SU-DHL-6 (cell line): ENCODE data around the gene RBFA.

ENCODE experiments used
- H2AFZ ChIP-seq: fragments of 200-600 bp; sonication (generic); 2 replicates; pipeline ENCODE4 v1.6.1; 2014; ENCODE audit warnings: low read depth, mild to moderate bottlenecking, moderate library complexity, mixed read lengths, antibody characterized with exemption, low read length; ENCODE audit not compliant: severe bottlenecking
- H3F3A ChIP-seq: fragments of 200-600 bp; shearing (Covaris generic); 2 replicates; pipeline ENCODE4 v1.6.0; 2016; ENCODE audit warnings: antibody characterized with exemption, mild to moderate bottlenecking; ENCODE audit not compliant: insufficient read depth
- H3K27ac ChIP-seq: fragments of 200-600 bp; sonication (generic); 2 replicates; pipeline ENCODE4 v1.5.1; 2016; ENCODE audit warnings: low read depth, mild to moderate bottlenecking, low read length, moderate library complexity, mixed read lengths
- H3K27me3 ChIP-seq: fragments of 200-600 bp; sonication (generic), shearing (Covaris generic); 2 replicates; pipeline ENCODE4 v1.6.0; 2014; ENCODE audit warnings: mild to moderate bottlenecking, low read length
- H3K36me3 ChIP-seq: fragments of 200-600 bp; sonication (generic); 2 replicates; pipeline ENCODE4 v1.6.1; 2014; ENCODE audit warnings: mild to moderate bottlenecking, low read length, mixed read lengths
- H3K4me2 ChIP-seq: fragments of 300-600, 200-600 bp; shearing (Covaris generic), sonication (generic); 2 replicates; pipeline ENCODE4 v1.6.0; 2014; ENCODE audit warnings: low read length, low read depth, mild to moderate bottlenecking; ENCODE audit not compliant: poor library complexity, severe bottlenecking
- H3K4me3 ChIP-seq: fragments of 200-600 bp; sonication (generic); 2 replicates; pipeline ENCODE4 v1.5.1; 2014; ENCODE audit warnings: antibody characterized with exemption, low read length, mild to moderate bottlenecking, mixed read lengths; ENCODE audit not compliant: insufficient read depth, poor library complexity, severe bottlenecking
- H3K79me2 ChIP-seq: fragments of 200-600 bp; sonication (generic); 2 replicates; pipeline ENCODE4 v1.6.1; 2014; ENCODE audit warnings: mild to moderate bottlenecking, low read length, moderate library complexity; ENCODE audit not compliant: insufficient read depth
- H3K9ac ChIP-seq: fragments of 200-600 bp; sonication (generic); 2 replicates; pipeline ENCODE4 v1.7.0; 2014; ENCODE audit warnings: mild to moderate bottlenecking, low read length
- H3K9me2 ChIP-seq: fragments of 200-600 bp; sonication (generic); replicated peaks from 2 replicates; pipeline ENCODE4 v1.6.1; 2014; ENCODE audit warnings: low read length; ENCODE audit not compliant: insufficient read depth
- H3K9me3 ChIP-seq: fragments of 200-600 bp; sonication (generic); 2 replicates; pipeline ENCODE4 v1.6.1; 2014; ENCODE audit warnings: low read length, mixed read lengths; ENCODE audit not compliant: insufficient read depth
- H4K20me1 ChIP-seq: fragments of 200-600 bp; sonication (generic); 2 replicates; pipeline ENCODE4 v1.6.1; 2014; ENCODE audit warnings: low read depth, mild to moderate bottlenecking, antibody characterized with exemption, low read length, moderate library complexity, mixed read lengths
- EZH2phosphoT487 ChIP-seq: fragments of 200-600 bp; sonication (generic), shearing (Covaris generic); conservative IDR thresholded peaks from 2 replicates; pipeline ENCODE4 v1.6.1; 2018; ENCODE audit warnings: mild to moderate bottlenecking, antibody characterized with exemption, low read length, moderate library complexity, mixed read lengths
- TF ChIP-seq, protein P1 (sequence below): fragments of 200-600 bp; sonication (generic); IDR thresholded peaks from one replicate; pipeline ENCODE4 v1.5.1; 2017; ENCODE audit warnings: antibody characterized with exemption, mild to moderate bottlenecking, low read length, moderate library complexity; ENCODE audit not compliant: insufficient read depth, poor library complexity, severe bottlenecking

RBFA gene, protein sequence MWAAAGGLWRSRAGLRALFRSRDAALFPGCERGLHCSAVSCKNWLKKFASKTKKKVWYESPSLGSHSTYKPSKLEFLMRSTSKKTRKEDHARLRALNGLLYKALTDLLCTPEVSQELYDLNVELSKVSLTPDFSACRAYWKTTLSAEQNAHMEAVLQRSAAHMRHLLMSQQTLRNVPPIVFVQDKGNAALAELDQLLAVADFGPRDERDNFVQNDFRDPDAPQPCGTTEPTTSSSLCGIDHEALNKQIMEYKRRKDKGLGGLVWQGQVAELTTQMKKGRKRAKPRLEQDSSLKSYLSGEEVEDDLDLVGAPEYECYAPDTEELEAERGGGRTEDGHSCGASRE

GRCh38 chr18:80034068-80034851 lies at the start of gene RBFA:
RBFA (plus strand) TSS chr18:80034434; CDS start chr18:80034496, 62 bp downstream.
- Histone ChIP-seq H3K27me3 (no peaks in the 10 kb centered on the region), H4K20me1 (no peaks in the 10 kb centered on the region), H3K79me2 (peaks cover 30% of the 10 kb centered on the region), H3K36me3 (no peaks in the 10 kb centered on the region), H3K4me3 (peak within 1 kb of the TSS; percentile 98), H3F3A (peaks cover 5% of the 10 kb centered on the region; the same call in 1 of the 2 replicates), H2AFZ (peak within 1 kb of the TSS; percentile 87), H3K9ac (peak within 1 kb of the TSS; percentile 84), H3K4me2 (peak within 1 kb of the TSS; percentile 80), H3K9me3 (no peaks in the 10 kb centered on the region), H3K27ac (peak within 1 kb of the TSS; percentile 66), H3K9me2 (no peaks in the 10 kb centered on the region)
- no peak for TF ChIP-seq EZH2phosphoT487
- TF ChIP-seq, protein P1, sequence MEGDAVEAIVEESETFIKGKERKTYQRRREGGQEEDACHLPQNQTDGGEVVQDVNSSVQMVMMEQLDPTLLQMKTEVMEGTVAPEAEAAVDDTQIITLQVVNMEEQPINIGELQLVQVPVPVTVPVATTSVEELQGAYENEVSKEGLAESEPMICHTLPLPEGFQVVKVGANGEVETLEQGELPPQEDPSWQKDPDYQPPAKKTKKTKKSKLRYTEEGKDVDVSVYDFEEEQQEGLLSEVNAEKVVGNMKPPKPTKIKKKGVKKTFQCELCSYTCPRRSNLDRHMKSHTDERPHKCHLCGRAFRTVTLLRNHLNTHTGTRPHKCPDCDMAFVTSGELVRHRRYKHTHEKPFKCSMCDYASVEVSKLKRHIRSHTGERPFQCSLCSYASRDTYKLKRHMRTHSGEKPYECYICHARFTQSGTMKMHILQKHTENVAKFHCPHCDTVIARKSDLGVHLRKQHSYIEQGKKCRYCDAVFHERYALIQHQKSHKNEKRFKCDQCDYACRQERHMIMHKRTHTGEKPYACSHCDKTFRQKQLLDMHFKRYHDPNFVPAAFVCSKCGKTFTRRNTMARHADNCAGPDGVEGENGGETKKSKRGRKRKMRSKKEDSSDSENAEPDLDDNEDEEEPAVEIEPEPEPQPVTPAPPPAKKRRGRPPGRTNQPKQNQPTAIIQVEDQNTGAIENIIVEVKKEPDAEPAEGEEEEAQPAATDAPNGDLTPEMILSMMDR, result peak; percentile 29

GRCh38 chr18:79985172-79985571 lies 49.1 kb upstream of the RBFA start:
- Histone ChIP-seq H3K36me3 (peaks cover 3% of the 10 kb centered on the region), H3F3A (no peaks in the 10 kb centered on the region), H3K27ac (no peak overlapping the region), H4K20me1 (peaks cover 46% of the 10 kb centered on the region), H3K9me2 (no peaks in the 10 kb centered on the region), H3K4me2 (no peak overlapping the region), H3K4me3 (no peak overlapping the region), H3K79me2 (peaks cover 80% of the 10 kb centered on the region), H3K9me3 (no peaks in the 10 kb centered on the region), H3K27me3 (no peaks in the 10 kb centered on the region), H3K9ac (no peak overlapping the region), H2AFZ (no peak overlapping the region)
- TF ChIP-seq, protein P1, result no peak
- TF ChIP-seq EZH2phosphoT487, result no peak

GRCh38 chr18:79986726-79987125 lies 47.5 kb upstream of the RBFA start:
- Histone ChIP-seq H3F3A (no peaks in the 10 kb centered on the region), H3K4me2 (peak overlapping the region; percentile 81), H2AFZ (no peak overlapping the region), H4K20me1 (peaks cover 38% of the 10 kb centered on the region), H3K27ac (no peak overlapping the region), H3K27me3 (no peaks in the 10 kb centered on the region), H3K79me2 (peaks cover 65% of the 10 kb centered on the region), H3K9me2 (no peaks in the 10 kb centered on the region), H3K4me3 (peak overlapping the region; percentile 91), H3K9ac (peak overlapping the region; percentile 93), H3K9me3 (no peaks in the 10 kb centered on the region), H3K36me3 (peaks cover 3% of the 10 kb centered on the region)
- TF ChIP-seq, protein P1, result no peak
- no peak for TF ChIP-seq EZH2phosphoT487
